GM19023 (cell line): ENCODE data around the gene STK36.

Experiments
- ATAC-seq: cut with Tn5 transposase; IDR thresholded peaks from one replicate; pipeline ENCODE4 v1.9.1; 2021; ENCODE audit warnings: mild to moderate bottlenecking, moderate library complexity; ENCODE audit not compliant: unreplicated experiment

Gene STK36

GRCh38 chr2:218719457-218719856 lies 47.6 kb downstream of the STK36 start:
- no peak for ATAC-seq

DNA sequence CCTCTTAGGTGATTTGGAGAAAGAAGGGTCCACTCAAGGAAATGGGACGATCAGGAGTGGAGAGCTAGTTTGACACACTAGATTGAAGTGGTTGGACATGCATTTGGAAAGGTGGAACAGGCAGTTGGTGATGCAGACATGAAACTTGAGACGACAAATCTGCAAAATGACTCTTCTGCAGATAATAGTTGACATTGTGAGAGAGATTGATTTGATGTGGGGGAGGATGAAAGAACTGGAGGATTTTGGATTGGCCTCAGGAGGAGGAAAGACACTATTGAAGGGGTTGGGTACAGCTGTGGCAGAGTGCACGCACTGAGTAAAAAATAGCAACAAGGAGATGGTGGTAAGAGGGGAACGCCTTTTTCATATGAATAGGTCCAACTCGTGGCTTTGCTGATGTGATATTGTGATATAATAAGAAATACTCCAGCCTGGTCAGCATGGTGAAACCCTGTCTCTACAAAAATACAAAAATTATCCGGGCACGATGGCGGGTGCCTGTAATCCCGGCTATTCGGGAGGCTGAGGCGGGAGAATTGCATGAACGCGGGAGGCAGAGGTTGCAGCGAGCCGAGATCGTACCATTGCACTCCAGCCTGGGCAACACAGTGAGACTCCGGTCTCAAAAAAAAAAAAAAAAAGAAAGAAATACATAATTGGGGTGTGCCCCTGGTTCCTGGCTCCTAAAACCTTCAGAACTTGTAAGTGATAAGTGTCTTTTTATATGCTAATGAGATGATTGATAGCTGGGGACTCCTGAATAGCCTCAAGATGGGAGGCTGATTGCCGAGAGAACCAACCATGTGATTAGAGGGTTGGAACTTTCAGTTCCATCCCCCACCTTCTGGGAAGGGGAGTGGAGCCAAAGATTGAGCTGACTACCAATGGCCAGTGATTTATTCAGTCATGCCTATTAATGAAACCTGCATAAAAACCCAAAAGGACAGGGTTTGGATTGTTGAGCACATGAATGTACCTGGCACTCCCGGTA lies 48.5 kb downstream of the STK36 start:
- no peak for ATAC-seq

- no peak for ATAC-seq
Observed at GRCh38 chr2:218721488-218721887, 49.6 kb downstream of the STK36 start.

GRCh38 chr2:218721934-218722333 lies 50.0 kb downstream of the STK36 start:
- ATAC-seq: no peak

DNA sequence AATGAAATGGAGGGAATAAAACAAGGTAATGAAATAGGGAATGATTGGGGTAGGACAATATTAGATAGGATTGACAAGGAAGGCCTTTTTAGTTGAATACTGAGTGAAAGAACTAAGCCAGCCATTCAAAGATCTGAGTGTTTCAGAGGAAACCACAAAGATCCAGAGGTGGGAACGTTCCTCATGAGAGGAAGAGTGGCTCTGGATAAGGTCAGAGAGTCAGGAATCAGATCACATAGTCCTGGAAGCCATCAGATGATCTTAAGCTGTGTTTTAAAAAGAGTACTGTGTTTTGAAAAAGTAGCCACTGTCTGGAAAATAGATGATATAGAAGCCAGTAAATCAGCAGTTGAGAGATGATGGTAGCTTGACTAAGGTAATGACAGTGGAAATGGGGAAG lies 50.5 kb downstream of the STK36 start:
- no peak for ATAC-seq

- ATAC-seq: no peak
Observed at GRCh38 chr2:218722876-218723785, 51.2 kb downstream of the STK36 start.

- no peak for ATAC-seq
Observed at GRCh38 chr2:218726004-218726574, 54.2 kb downstream of the STK36 start.

DNA sequence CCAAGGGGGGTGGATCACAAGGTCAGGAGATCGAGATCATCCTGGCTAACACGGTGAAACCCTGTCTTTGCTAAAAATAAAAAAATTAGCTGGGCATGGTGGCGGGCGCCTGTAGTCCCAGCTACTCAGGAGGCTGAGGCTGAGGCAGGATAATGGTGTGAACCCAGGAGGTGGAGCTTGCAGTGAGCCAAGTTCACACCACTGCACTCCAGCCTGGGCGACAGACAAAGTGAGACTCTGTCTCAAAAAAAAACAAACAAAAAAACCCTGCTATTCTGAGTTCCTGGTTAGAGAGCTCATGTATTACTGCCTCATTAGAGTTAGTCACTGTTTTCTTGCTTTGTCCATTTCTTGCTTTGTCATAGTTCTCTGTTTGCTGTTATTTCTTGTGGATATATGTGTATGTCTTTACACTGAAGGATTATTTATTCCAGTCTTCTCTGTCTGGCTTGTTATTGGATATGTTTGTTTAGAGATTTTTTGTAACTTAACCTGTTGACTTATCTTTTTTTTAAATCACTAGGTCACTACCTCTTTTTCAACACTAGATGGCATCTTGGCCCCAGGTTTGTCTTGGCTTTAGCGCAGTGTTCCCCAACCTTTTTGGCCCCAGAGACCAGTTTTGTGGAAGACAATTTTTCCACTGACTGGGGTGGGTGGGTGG lies 55.7 kb downstream of the STK36 start:
- no peak for ATAC-seq

- ATAC-seq: no peak
Observed at GRCh38 chr2:218729640-218730039, 57.8 kb downstream of the STK36 start.

DNA sequence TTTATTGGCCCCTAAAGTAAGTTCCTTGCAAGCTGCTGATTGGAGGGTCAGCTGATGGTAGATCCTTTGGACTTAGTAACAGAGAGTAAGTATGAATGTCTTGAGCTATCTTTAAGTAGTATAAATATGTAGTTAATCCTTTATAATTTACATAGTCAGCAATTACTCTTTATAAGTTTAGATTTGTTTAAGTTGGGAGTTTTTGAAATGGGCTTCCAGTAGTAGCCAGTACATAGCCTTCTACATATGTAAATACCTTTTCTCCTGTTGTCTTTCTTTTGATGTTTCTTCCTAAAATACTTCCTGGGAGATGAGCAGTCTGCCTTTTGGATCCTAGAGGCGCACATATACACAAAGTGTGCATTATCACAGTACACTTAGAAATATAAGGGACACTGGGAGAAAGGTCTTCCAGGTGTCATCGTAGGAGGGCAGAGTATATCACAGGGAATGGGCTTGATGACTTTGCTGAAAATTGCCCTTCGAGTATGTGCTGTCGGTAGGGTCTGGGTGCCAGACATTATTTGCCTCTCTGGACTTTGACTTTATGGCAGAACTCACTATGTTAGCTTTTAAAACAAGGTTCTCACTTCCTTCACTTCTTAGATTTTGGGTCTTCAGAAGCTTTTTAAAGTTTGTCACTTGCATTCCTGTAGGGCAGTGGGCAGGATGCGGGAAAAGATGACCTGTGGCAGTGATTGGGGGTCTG lies 60.3 kb downstream of the STK36 start:
- ATAC-seq: no peak

GRCh38 chr2:218732761-218733158 lies 60.9 kb downstream of the STK36 start:
- ATAC-seq: no peak

- peak; percentile 73 for ATAC-seq
Observed at GRCh38 chr2:218733171-218734021, 61.5 kb downstream of the STK36 start.

- no peak for ATAC-seq
Observed at GRCh38 chr2:218734190-218734975, 62.5 kb downstream of the STK36 start.

DNA sequence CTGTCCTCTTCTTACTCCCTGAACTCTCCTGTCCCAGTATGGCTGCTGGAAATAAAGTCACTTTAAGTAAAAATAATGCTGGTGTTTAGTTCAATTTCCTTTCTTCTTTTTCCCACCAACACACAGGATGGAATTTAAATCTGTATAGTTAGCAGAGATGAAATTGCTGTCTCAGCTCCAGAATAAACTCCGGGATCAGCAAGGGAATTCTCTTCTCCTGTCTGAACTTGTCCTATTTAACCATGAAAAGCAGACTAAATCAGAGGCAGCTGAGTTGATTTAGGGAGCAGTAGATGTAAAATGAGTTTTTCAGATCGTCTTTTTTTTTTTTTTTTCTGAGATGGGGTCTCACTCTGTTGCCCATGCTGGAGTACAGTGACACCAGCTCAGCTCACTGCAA lies 64.6 kb downstream of the STK36 start:
- ATAC-seq: no peak

- no peak for ATAC-seq
Observed at GRCh38 chr2:218743068-218743467, 71.2 kb downstream of the STK36 start.

- no peak for ATAC-seq
Observed at GRCh38 chr2:218744615-218745014, 72.7 kb downstream of the STK36 start.

DNA sequence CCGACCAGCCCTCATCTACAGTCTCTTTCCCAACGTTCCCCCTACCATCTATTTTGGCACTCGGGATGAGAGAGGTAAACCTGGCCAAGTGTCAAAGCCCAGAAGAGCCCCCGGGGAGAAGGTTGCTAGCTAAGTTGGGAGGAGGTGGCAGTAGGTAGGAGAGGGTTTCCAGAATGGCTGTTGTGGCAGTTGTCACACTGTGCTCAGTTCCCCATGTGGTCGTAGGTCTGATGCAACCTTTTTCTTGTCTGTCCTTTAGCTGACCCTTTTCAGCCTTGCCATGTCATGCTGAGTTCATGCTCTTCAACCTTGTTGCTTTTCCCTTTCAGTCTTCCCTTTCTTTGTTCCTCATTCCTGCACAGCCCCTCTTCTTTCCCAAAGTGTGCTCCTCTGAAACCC lies 73.3 kb downstream of the STK36 start:
- no peak for ATAC-seq
